SK-MEL-5 (cell line): ENCODE measurements around the gene TIMP4. TPM values are rescaled to one million over a fixed set of nuclear protein-coding genes. Genes with fewer than 3 reads are reported as not detected.

Experiments used
- DNase-seq: peaks from one replicate; pipeline ENCODE4 v3.0.0-alpha.2; 2016; ENCODE audit warnings: low read depth, low spot score
- in situ Hi-C: cut with HindIII; loops from 2 replicates; pipeline ENCODE4 v1.10.0; 2016; ENCODE audit warnings: low sequenced_read_pairs, high pct_unique_total_duplicates, low pct_unique_long_range_greater_than_20kb
- polyA plus RNA-seq, 2 experiments: library from polyadenylated mRNA; depleted of rRNA; stranded (reverse); fragments of >200 nt; gene quantifications; 2 replicates each; pipeline ENCODE4 v1.2.3, GENCODE V29; 2015
- total RNA-seq: library from RNA; depleted of rRNA; stranded (reverse); fragments of >200 nt; shearing (Covaris generic); gene quantifications from 2 replicates; pipeline ENCODE4 v1.2.3, GENCODE V29; 2014; rRNA removed

Gene TIMP4
- not detected in 2 replicates for total RNA-seq
- polyA plus RNA-seq (2015; cell fraction: cytosol; rRNA removed), result not detected in 2 replicates
- not detected in 2 replicates for polyA plus RNA-seq (2015; cell fraction: nucleus; rRNA removed)

- in situ Hi-C loops, result no loop called here
- DNase-seq, result no peak
Measured at GRCh38 chr3:12158387-12159226, at the start of gene TIMP4. Gene TIMP4, minus strand, starts transcription at chr3:12158912. Its CDS starts 72 bp downstream, at chr3:12158840.

GRCh38 chr3:12205171-12205570 is 46.5 kb upstream of the TIMP4 start:
- DNase-seq, result no peak
- in situ Hi-C loops, result no loop called here

GRCh38 chr3:12201813-12202212 is 43.1 kb upstream of the TIMP4 start:
- in situ Hi-C loops, result no loop called here

GRCh38 chr3:12198301-12198700 is 39.6 kb upstream of the TIMP4 start:
- in situ Hi-C loops, result no loop called here

More at GRCh38 chr3:12201813-12202212, 43.1 kb upstream of the TIMP4 start:
- no peak for DNase-seq

GRCh38 chr3:12197475-12197874 is 38.8 kb upstream of the TIMP4 start:
- in situ Hi-C loops, result no loop called here
- DNase-seq, result no peak

More at GRCh38 chr3:12198301-12198700, 39.6 kb upstream of the TIMP4 start:
- no peak for DNase-seq

GRCh38 chr3:12196684-12197083 is 38.0 kb upstream of the TIMP4 start:
- in situ Hi-C loops, result no loop called here
- no peak for DNase-seq

GRCh38 chr3:12195231-12195630 is 36.5 kb upstream of the TIMP4 start:
- in situ Hi-C loops, result no loop called here
- no peak for DNase-seq

GRCh38 chr3:12194669-12195161 is 36.0 kb upstream of the TIMP4 start:
- peak; percentile 27 for DNase-seq
- in situ Hi-C loops, result no loop called here

GRCh38 chr3:12194209-12194608 is 35.5 kb upstream of the TIMP4 start:
- no peak for DNase-seq
- in situ Hi-C loops, result no loop called here

GRCh38 chr3:12193485-12194165 is 34.9 kb upstream of the TIMP4 start:
- peak; percentile 76 for DNase-seq
- in situ Hi-C loops, result no loop called here

GRCh38 chr3:12192655-12193484 is 34.2 kb upstream of the TIMP4 start:
- in situ Hi-C loops, result no loop called here
- no peak for DNase-seq

GRCh38 chr3:12192173-12192572 is 33.5 kb upstream of the TIMP4 start:
- no peak for DNase-seq
- in situ Hi-C loops, result no loop called here

- in situ Hi-C loops, result no loop called here
- DNase-seq, result no peak
Measured at GRCh38 chr3:12191559-12191958, 32.8 kb upstream of the TIMP4 start.

- no peak for DNase-seq
- in situ Hi-C loops, result no loop called here
Measured at GRCh38 chr3:12190832-12191231, 32.1 kb upstream of the TIMP4 start.

GRCh38 chr3:12190221-12190807 is 31.6 kb upstream of the TIMP4 start:
- in situ Hi-C loops, result no loop called here
- no peak for DNase-seq

- in situ Hi-C loops, result no loop called here
- no peak for DNase-seq
Measured at GRCh38 chr3:12188681-12189287, 30.1 kb upstream of the TIMP4 start.

- no peak for DNase-seq
- in situ Hi-C loops, result no loop called here
Measured at GRCh38 chr3:12188328-12188648, 29.6 kb upstream of the TIMP4 start.
